ENCODE measurements around the gene GPR183.

- TF ChIP-seq GATA2 (IDR thresholded peaks at IDR 0.05; ENCODE audit: low read depth, low read length) (no peak), GATA3 (IDR thresholded peaks at IDR 0.05; ENCODE audit: low read depth, low read length) (no peak)
Observed at GRCh38 chr13:99298056-99298455, 9.1 kb downstream of the GPR183 start.
